NCI-H748 (cell line): Measurements from ENCODE around the gene CKM.

Experiments
- DNase-seq: peaks from one replicate; lab custom pipeline; 2025; ENCODE audit not compliant: unreplicated experiment; lab: John Stamatoyannopoulos, UW

CKM gene

GRCh38 chr19:45322744-45323281 lies at the start of gene CKM:
CKM (minus strand) TSS chr19:45322875; CDS start chr19:45319713, 3,162 bp downstream.
- DNase-seq = no peak

GRCh38 chr19:45370410-45371204 lies 47.9 kb upstream of the CKM start, which contains the start of gene ERCC2:
ERCC2 (minus strand) TSS chr19:45370573; CDS start chr19:45370540, 33 bp downstream.
- peak; percentile 99 for DNase-seq

- DNase-seq = no peak
Observed at GRCh38 chr19:45368737-45369340, 46.2 kb upstream of the CKM start.

- no peak for DNase-seq
Observed at GRCh38 chr19:45368127-45368526, 45.5 kb upstream of the CKM start.

- DNase-seq = no peak
Observed at GRCh38 chr19:45364696-45365095, 42.0 kb upstream of the CKM start.

GRCh38 chr19:45363861-45364459 lies 41.3 kb upstream of the CKM start:
- DNase-seq = no peak

- DNase-seq = no peak
Observed at GRCh38 chr19:45362291-45362690, 39.6 kb upstream of the CKM start.

- DNase-seq = no peak
Observed at GRCh38 chr19:45361608-45362007, 38.9 kb upstream of the CKM start.

- no peak for DNase-seq
Observed at GRCh38 chr19:45358213-45358792, 35.6 kb upstream of the CKM start.

GRCh38 chr19:45357445-45357783 lies 34.7 kb upstream of the CKM start:
- DNase-seq = no peak

GRCh38 chr19:45356760-45357444 lies 34.2 kb upstream of the CKM start:
- DNase-seq = no peak

GRCh38 chr19:45355910-45356309 lies 33.2 kb upstream of the CKM start:
- DNase-seq = no peak

- DNase-seq = no peak
Observed at GRCh38 chr19:45355402-45355801, 32.7 kb upstream of the CKM start.

- no peak for DNase-seq
Observed at GRCh38 chr19:45354241-45354842, 31.7 kb upstream of the CKM start.

GRCh38 chr19:45352914-45353796 lies 30.5 kb upstream of the CKM start:
- DNase-seq = no peak

GRCh38 chr19:45352471-45352870 lies 29.8 kb upstream of the CKM start:
- no peak for DNase-seq

- no peak for DNase-seq
Observed at GRCh38 chr19:45352062-45352461, 29.4 kb upstream of the CKM start.

GRCh38 chr19:45351401-45351952 lies 28.8 kb upstream of the CKM start:
- DNase-seq = no peak

- no peak for DNase-seq
Observed at GRCh38 chr19:45350477-45351058, 27.9 kb upstream of the CKM start.
